Testis (tissue), 3 donors: ENCODE data around the gene CPLANE1. TPM values are rescaled to one million over a fixed set of nuclear protein-coding genes. Genes with fewer than 3 reads are reported as not detected.

Experiments used
- DNase-seq: peaks from one replicate; pipeline ENCODE4 v3.0.0-alpha.2; 2019
- H3K27ac ChIP-seq, 2 donors: fragments of 200-600 bp; sonication (generic); one replicate each; pipeline ENCODE4 v1.5.1; 2019
- H3K27me3 ChIP-seq: fragments of 200-600 bp; sonication (generic); one replicate; pipeline ENCODE4 v1.5.1; 2019
- H3K36me3 ChIP-seq: fragments of 200-600 bp; sonication (generic); one replicate; pipeline ENCODE4 v1.5.1; 2017; ENCODE audit warnings: low read depth; ENCODE audit errors: missing control alignments
- H3K4me1 ChIP-seq: fragments of 200-600 bp; sonication (generic); one replicate; pipeline ENCODE4 v1.5.1; 2019
- H3K4me3 ChIP-seq, 2 donors: fragments of 200-600 bp; sonication (generic); one replicate each; pipeline ENCODE4 v1.5.1; 2017 to 2019
- H3K9me3 ChIP-seq: fragments of 200-600 bp; sonication (generic); one replicate; pipeline ENCODE4 v1.5.1; 2017
- POLR2A ChIP-seq: fragments of 450-650 bp; IDR thresholded peaks from one replicate; pipeline ENCODE4 v1.6.1; 2017; ENCODE audit warnings: antibody characterized with exemption, mild to moderate bottlenecking, moderate library complexity
- WGBS, 2 donors: methylation state at CpG; one replicate each; pipeline ENCODE4 v1.1.5; 2018; 5-methylcytosine and 5-hydroxymethylcytosine counted together
- intact Hi-C: fragments of 100-400 bp; cut with DNase I; formaldehyde crosslinking; loops from one replicate; pipeline ENCODE4 v1.15.1; 2023; ENCODE audit warnings: low total_unique reads
- polyA plus RNA-seq: library from polyadenylated mRNA; stranded (reverse); fragments of 350-450 nt; fragmentation: Illumina TruSeq; extraction: RNeasy Lipid Tissue Mini Kit (QIAGEN cat#74804); gene quantifications from one replicate; pipeline ENCODE4 v1.2.3, GENCODE V29; 2014; ENCODE audit warnings: low read depth, low replicate concordance; ENCODE audit not compliant: insufficient read depth
- total RNA-seq, 2 donors: library from RNA; depleted of rRNA; stranded (reverse); fragments of >200 nt; gene quantifications; one replicate each; pipeline ENCODE4 v1.2.3, GENCODE V29; 2016
- TF ChIP-seq, protein P1 (sequence below), 3 experiments: fragments of 450-650 bp in 2 of 3; fragments of 200-600 bp in 1 of 3; sonication (generic) in 1 of 3; IDR thresholded peaks; one replicate each; pipeline ENCODE4 v1.5.1; 2016 to 2019; ENCODE audit warnings: antibody characterized with exemption in 3 of 3, mild to moderate bottlenecking in 2 of 3, moderate library complexity in 1 of 3

CPLANE1 gene
- total and polyA plus RNA-seq, 3 donors from 2014 or later: 14.8 to 39.5 (median 36.9) TPM

DNA sequence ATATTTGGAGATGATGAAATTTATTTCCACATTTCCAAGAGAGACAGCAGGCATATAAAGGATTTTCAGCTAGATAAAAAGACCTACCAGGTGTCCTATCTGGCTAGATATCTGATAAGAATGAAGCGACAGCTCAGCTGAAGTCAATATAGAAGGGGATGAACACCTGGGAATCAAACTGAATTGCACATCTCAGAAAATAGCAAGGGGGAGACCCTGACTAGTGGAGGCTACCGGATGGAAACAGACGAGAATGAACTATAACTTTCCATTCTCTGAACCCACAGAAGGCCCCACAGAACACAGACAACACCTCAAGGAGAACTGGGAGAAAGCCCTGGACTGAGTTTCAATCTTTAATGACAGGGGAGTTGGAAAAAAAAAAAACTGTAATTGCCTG, 51.1 kb downstream of the CPLANE1 start:
- TF ChIP-seq POLR2A: no peak
- TF ChIP-seq, protein P1, sequence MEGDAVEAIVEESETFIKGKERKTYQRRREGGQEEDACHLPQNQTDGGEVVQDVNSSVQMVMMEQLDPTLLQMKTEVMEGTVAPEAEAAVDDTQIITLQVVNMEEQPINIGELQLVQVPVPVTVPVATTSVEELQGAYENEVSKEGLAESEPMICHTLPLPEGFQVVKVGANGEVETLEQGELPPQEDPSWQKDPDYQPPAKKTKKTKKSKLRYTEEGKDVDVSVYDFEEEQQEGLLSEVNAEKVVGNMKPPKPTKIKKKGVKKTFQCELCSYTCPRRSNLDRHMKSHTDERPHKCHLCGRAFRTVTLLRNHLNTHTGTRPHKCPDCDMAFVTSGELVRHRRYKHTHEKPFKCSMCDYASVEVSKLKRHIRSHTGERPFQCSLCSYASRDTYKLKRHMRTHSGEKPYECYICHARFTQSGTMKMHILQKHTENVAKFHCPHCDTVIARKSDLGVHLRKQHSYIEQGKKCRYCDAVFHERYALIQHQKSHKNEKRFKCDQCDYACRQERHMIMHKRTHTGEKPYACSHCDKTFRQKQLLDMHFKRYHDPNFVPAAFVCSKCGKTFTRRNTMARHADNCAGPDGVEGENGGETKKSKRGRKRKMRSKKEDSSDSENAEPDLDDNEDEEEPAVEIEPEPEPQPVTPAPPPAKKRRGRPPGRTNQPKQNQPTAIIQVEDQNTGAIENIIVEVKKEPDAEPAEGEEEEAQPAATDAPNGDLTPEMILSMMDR (IDR thresholded peaks at IDR 0.05): no peak
- H3K27ac ChIP-seq: no peak overlapping the region
- no peaks in the 10 kb centered on the region for H3K36me3 ChIP-seq
- no peaks in the 10 kb centered on the region for H3K27me3 ChIP-seq
- H3K9me3 ChIP-seq: no peaks in the 10 kb centered on the region
- no peaks in the 10 kb centered on the region for H3K4me1 ChIP-seq
- intact Hi-C loops: no loop called here
- no peak for DNase-seq
- 78 to 79% methylated on average over 3 of the region's 3 CpGs for WGBS, 2 donors
- no peak overlapping the region for H3K4me3 ChIP-seq

GRCh38 chr5:37197340-37198050, 51.7 kb downstream of the CPLANE1 start:
- Histone ChIP-seq H3K9me3 (no peaks in the 10 kb centered on the region), H3K4me3 (no peak overlapping the region), H3K4me1 (no peaks in the 10 kb centered on the region), H3K36me3 (no peaks in the 10 kb centered on the region), H3K27me3 (no peaks in the 10 kb centered on the region), H3K27ac (no peak overlapping the region)
- 75 to 78% methylated on average over 3 of the region's 3 CpGs for WGBS, 2 donors
- intact Hi-C loops: no loop called here
- no peak for DNase-seq
- TF ChIP-seq, protein P1 (IDR thresholded peaks at IDR 0.05): no peak
- TF ChIP-seq POLR2A: no peak

- Histone ChIP-seq H3K4me3 (no peak overlapping the region), H3K27ac (no peak overlapping the region), H3K36me3 (no peaks in the 10 kb centered on the region), H3K9me3 (no peaks in the 10 kb centered on the region), H3K27me3 (no peaks in the 10 kb centered on the region), H3K4me1 (no peaks in the 10 kb centered on the region)
- intact Hi-C loops: no loop called here
- no peak for DNase-seq
- no peak for TF ChIP-seq POLR2A
- TF ChIP-seq, protein P1 (IDR thresholded peaks at IDR 0.05): no peak
- 93 to 100% methylated on average over 2 of the region's 2 CpGs for WGBS, 2 donors
Measured at GRCh38 chr5:37190592-37190991, 58.6 kb downstream of the CPLANE1 start.

DNA sequence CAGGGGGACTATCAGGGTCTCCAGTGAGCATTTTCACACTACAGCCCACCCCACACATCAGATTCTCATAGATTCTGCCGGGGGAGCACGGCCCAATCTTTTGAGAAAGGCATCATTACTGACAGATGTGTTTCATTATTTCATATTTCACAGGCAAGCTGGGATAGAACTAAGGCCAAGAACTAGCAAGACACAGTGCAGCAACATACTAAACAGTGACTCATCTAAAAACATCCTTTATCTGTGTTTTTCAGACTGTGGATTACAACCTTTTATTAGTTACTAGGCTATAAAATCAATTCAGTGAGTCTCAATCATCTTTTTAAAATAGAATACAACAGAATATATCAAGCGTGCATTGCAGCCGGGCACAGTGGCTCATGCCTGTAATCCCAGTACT, 59.8 kb downstream of the CPLANE1 start:
- H3K9me3 ChIP-seq: no peaks in the 10 kb centered on the region
- no peaks in the 10 kb centered on the region for H3K4me1 ChIP-seq
- no peak for DNase-seq
- no peak overlapping the region for H3K4me3 ChIP-seq
- intact Hi-C loops: no loop called here
- no peaks in the 10 kb centered on the region for H3K27me3 ChIP-seq
- H3K27ac ChIP-seq: no peak overlapping the region
- no peaks in the 10 kb centered on the region for H3K36me3 ChIP-seq
- TF ChIP-seq, protein P1 (IDR thresholded peaks at IDR 0.05): no peak
- no peak for TF ChIP-seq POLR2A
- 95 to 96% methylated on average over 4 of the region's 4 CpGs for WGBS, 2 donors

GRCh38 chr5:37187465-37187977, 61.7 kb downstream of the CPLANE1 start:
- WGBS, 2 donors: 88 to 92% methylated on average over 3 of the region's 3 CpGs
- H3K4me3 ChIP-seq: no peak overlapping the region
- H3K9me3 ChIP-seq: no peaks in the 10 kb centered on the region
- H3K27ac ChIP-seq: no peak overlapping the region
- no peaks in the 10 kb centered on the region for H3K36me3 ChIP-seq
- no peaks in the 10 kb centered on the region for H3K27me3 ChIP-seq
- no peaks in the 10 kb centered on the region for H3K4me1 ChIP-seq
- no peak for DNase-seq
- intact Hi-C loops: no loop called here
- no peak for TF ChIP-seq POLR2A
- TF ChIP-seq, protein P1 (IDR thresholded peaks at IDR 0.05): no peak
